OCI-LY3 (cell line): ENCODE results near the gene RUNX3.

Experiments
- CTCF ChIP-seq: fragments of 200-600, 300-600 bp; sonication (generic); IDR thresholded peaks from 2 replicates; pipeline ENCODE4 v1.5.1; 2014; ENCODE audit warnings: antibody characterized with exemption, low read length, low read depth
- EZH2phosphoT487 ChIP-seq: fragments of 200-600 bp; shearing (Covaris generic); IDR thresholded peaks from 2 replicates; pipeline ENCODE4 v1.6.1; 2018; ENCODE audit warnings: antibody characterized with exemption, mixed run types, low read depth

- TF ChIP-seq CTCF = no peak
- no peak for TF ChIP-seq EZH2phosphoT487
Measured at GRCh38 chr1:24913274-24913604, 16.8 kb downstream of the RUNX3 start.
